GM12878 (cell line): ENCODE results near the gene NEURL4. TPM values are rescaled to one million over a fixed set of nuclear protein-coding genes. Genes with fewer than 3 reads are reported as not detected.
A peak's percentile ranks its signal among the peaks of the same experiment; 100 is the strongest.

Experiments
- CREB1 ChIP-seq: IDR thresholded peaks from 2 replicates; pipeline ENCODE4 v1.6.1; 2012; ENCODE audit warnings: low read depth, mild to moderate bottlenecking, inconsistent platforms
- IKZF2 ChIP-seq, 2 experiments: fragments of 450-650 bp; IDR thresholded peaks; 2 replicates each; pipeline ENCODE4 v1.6.1; 2017; ENCODE audit warnings: mild to moderate bottlenecking in 2 of 2, moderate library complexity in 2 of 2
- MAX ChIP-seq: IDR thresholded peaks from 2 replicates; pipeline ENCODE4 v1.6.1; 2012; ENCODE audit warnings: low read depth, low read length, improper control_type of control experiment
- NFIC ChIP-seq: IDR thresholded peaks from 2 replicates; pipeline ENCODE4 v1.6.1; 2012; ENCODE audit warnings: low read depth, mild to moderate bottlenecking, inconsistent platforms, low read length, moderate library complexity
- RAD21 ChIP-seq: IDR thresholded peaks from 2 replicates; pipeline ENCODE4 v1.6.1; 2011; ENCODE audit warnings: mild to moderate bottlenecking, low read depth, low read length, moderate library complexity; ENCODE audit not compliant: insufficient read depth
- RB1 ChIP-seq: fragments of 450-650 bp; formaldehyde crosslinking; IDR thresholded peaks from 2 replicates; pipeline ENCODE4 v1.6.1; 2017; ENCODE audit warnings: mild to moderate bottlenecking, borderline replicate concordance
- ZBTB11 ChIP-seq: fragments of 450-650 bp; formaldehyde crosslinking; IDR thresholded peaks from 2 replicates; pipeline ENCODE4 v1.5.0; 2022; ENCODE audit warnings: mild to moderate bottlenecking, missing genetic modification characterization
- polyA plus RNA-seq, 11 experiments: library from polyadenylated mRNA; depleted of rRNA in 4 of 11; unstranded in 6 of 11; stranded (reverse) in 5 of 11; fragments of >200 nt; fragmentation: Nextera tagmentation in 4 of 11; fragmentation: Illumina TruSeq in 1 of 11; extraction: Ambion mirVana in 4 of 11; extraction: Trizol in 1 of 11; gene quantifications; 1 replicate in 1 of 11; 2 replicates in 10 of 11; pipeline versions ENCODE4 v1.2.1 to v1.2.3, GENCODE V29; 2011 to 2016; ENCODE audit warnings: inconsistent platforms in 2 of 11, missing spikeins in 2 of 11, low read depth in 1 of 11
- total RNA-seq, 4 experiments: library from RNA; depleted of rRNA in 3 of 4; stranded (reverse); fragments of >200 nt in 3 of 4; fragmentation: Illumina TruSeq in 1 of 4; extraction: Trizol in 1 of 4; gene quantifications; 2 replicates each; pipeline versions ENCODE4 v1.2.1 to v1.2.3, GENCODE V29; 2013 to 2021

NEURL4 gene
- total and polyA plus RNA-seq, 10 of the 15 experiments (the other 5 are each of a cell fraction or from before 2014, with no cell fraction given) = 0.03 to 41.9 (median 10.0) TPM

- no peak for TF ChIP-seq ZBTB11
- no peak for TF ChIP-seq RAD21
- TF ChIP-seq RB1 = no peak
- peak; percentile 62; the same call in 1 of the 2 replicates for TF ChIP-seq NFIC
- TF ChIP-seq CREB1 = peak; percentile 75; the same call in 1 of the 2 replicates
- TF ChIP-seq IKZF2 (IDR thresholded peaks at IDR 0.05) = peak; percentile 55 to 69; a peak in 3 of 4 replicates
- TF ChIP-seq MAX = no peak
Observed at GRCh38 chr17:7308625-7309433, 20.3 kb downstream of the NEURL4 start (continued).
